Astrocyte of the spinal cord (primary cell): ENCODE data around the gene PPM1K.

ENCODE experiments used
- DNase-seq: peaks from one replicate; pipeline ENCODE4 v3.0.0; 2011; ENCODE audit warnings: low read depth, low spot score
- H3K4me3 ChIP-seq: 2 replicates; pipeline ENCODE4 v1.5.1; 2011; ENCODE audit warnings: low read depth, mild to moderate bottlenecking, low read length, moderate library complexity
- in situ Hi-C: cut with HindIII; loops from 2 replicates; pipeline ENCODE4 v1.10.0; 2017; ENCODE audit warnings: low sequenced_read_pairs
- TF ChIP-seq, protein P1 (sequence below): IDR thresholded peaks from 2 replicates; pipeline ENCODE4 v1.5.1; 2012; ENCODE audit warnings: low read depth, mild to moderate bottlenecking, low read length, inconsistent platforms

The PPM1K gene

GRCh38 chr4:88225232-88226105 is 58.9 kb downstream of the PPM1K start:
- in situ Hi-C loops = no loop called here
- H3K4me3 ChIP-seq = no peak overlapping the region
- TF ChIP-seq, protein P1, sequence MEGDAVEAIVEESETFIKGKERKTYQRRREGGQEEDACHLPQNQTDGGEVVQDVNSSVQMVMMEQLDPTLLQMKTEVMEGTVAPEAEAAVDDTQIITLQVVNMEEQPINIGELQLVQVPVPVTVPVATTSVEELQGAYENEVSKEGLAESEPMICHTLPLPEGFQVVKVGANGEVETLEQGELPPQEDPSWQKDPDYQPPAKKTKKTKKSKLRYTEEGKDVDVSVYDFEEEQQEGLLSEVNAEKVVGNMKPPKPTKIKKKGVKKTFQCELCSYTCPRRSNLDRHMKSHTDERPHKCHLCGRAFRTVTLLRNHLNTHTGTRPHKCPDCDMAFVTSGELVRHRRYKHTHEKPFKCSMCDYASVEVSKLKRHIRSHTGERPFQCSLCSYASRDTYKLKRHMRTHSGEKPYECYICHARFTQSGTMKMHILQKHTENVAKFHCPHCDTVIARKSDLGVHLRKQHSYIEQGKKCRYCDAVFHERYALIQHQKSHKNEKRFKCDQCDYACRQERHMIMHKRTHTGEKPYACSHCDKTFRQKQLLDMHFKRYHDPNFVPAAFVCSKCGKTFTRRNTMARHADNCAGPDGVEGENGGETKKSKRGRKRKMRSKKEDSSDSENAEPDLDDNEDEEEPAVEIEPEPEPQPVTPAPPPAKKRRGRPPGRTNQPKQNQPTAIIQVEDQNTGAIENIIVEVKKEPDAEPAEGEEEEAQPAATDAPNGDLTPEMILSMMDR = no peak
- DNase-seq = peak; percentile 22

DNA sequence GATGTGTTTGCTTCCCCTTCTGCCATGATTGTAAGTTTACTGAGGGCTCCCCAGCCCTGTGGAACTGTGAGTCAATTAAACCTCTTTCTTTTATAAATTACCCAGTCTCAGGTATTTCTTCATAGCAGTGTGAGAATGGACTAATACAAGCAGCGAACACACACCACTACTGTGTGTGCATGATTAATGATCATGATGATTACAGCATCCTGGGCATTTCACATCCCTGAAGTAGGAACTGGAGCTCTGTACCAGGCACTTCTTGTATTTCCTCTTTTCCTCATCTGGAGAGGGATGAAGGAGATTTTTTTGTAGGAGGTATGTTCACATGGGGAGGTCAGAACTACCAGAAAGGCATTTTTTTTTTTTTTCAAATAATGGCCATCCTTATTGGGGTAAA is 60.8 kb downstream of the PPM1K start:
- in situ Hi-C loops = no loop called here
- no peak for DNase-seq
- TF ChIP-seq, protein P1 = no peak
- no peak overlapping the region for H3K4me3 ChIP-seq

- in situ Hi-C loops = no loop called here
- TF ChIP-seq, protein P1 = peak; percentile 53
- no peak overlapping the region for H3K4me3 ChIP-seq
- DNase-seq = peak; percentile 60
These were observed 65.3 kb downstream of the PPM1K start for GRCh38 chr4:88219099-88219498.

DNA sequence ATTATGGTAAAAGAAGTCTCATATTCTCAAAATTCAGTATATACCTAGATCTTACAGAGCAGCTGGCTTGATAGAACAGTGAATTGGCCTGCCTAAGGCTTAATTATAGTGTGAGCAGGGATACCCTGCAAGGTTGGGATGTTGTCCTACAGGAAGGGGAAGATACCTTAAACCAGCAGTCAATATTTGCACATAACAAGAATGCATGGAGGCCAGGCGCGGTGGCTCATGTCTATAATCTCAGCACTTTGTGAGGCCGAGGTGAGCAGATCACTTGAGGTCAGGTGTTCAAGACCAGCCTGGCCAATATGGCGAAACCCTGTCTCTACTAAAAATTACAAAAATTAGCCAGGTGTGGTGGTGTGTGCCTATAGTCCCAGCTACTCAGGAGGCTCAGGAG is 67.2 kb downstream of the PPM1K start:
- in situ Hi-C loops = no loop called here
- H3K4me3 ChIP-seq = no peak overlapping the region
- no peak for DNase-seq
- TF ChIP-seq, protein P1 = no peak

GRCh38 chr4:88216395-88216794 is 68.0 kb downstream of the PPM1K start:
- DNase-seq = no peak
- in situ Hi-C loops = no loop called here
- H3K4me3 ChIP-seq = no peak overlapping the region
- TF ChIP-seq, protein P1 = no peak

- in situ Hi-C loops = no loop called here
- no peak overlapping the region for H3K4me3 ChIP-seq
- no peak for DNase-seq
- TF ChIP-seq, protein P1 = no peak
These were observed 69.0 kb downstream of the PPM1K start for GRCh38 chr4:88215351-88215750.

- TF ChIP-seq, protein P1 = no peak
- H3K4me3 ChIP-seq = no peak overlapping the region
- in situ Hi-C loops = no loop called here
- no peak for DNase-seq
These were observed 72.2 kb downstream of the PPM1K start for GRCh38 chr4:88212253-88212561.
